ENCODE data around the gene ACSS1.

GRCh38 chr20:25087186-25087929 is 29.4 kb upstream of the ACSS1 start:
- TF ChIP-seq, protein P1, sequence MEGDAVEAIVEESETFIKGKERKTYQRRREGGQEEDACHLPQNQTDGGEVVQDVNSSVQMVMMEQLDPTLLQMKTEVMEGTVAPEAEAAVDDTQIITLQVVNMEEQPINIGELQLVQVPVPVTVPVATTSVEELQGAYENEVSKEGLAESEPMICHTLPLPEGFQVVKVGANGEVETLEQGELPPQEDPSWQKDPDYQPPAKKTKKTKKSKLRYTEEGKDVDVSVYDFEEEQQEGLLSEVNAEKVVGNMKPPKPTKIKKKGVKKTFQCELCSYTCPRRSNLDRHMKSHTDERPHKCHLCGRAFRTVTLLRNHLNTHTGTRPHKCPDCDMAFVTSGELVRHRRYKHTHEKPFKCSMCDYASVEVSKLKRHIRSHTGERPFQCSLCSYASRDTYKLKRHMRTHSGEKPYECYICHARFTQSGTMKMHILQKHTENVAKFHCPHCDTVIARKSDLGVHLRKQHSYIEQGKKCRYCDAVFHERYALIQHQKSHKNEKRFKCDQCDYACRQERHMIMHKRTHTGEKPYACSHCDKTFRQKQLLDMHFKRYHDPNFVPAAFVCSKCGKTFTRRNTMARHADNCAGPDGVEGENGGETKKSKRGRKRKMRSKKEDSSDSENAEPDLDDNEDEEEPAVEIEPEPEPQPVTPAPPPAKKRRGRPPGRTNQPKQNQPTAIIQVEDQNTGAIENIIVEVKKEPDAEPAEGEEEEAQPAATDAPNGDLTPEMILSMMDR (IDR thresholded peaks at IDR 0.05; ENCODE audit: insufficient read depth, low read length): no peak
- TF ChIP-seq POLR2AphosphoS5 (IDR thresholded peaks at IDR 0.05; ENCODE audit: low read depth) (no peak), REST (IDR thresholded peaks at IDR 0.05; ENCODE audit: insufficient replicate concordance, low read depth) (no peak), SPI1 (IDR thresholded peaks at IDR 0.05; ENCODE audit: borderline replicate concordance, low read depth) (no peak), GABPA (IDR thresholded peaks at IDR 0.05; ENCODE audit: low read depth) (no peak)
